GM21717 (cell line): Measurements from ENCODE around the gene DIAPH2.
"Not testable (repeated sequence)": the region's sequence is repeated elsewhere in the genome, so short reads cannot be mapped to it uniquely, and the experiment has no call there.

Experiments used
- ATAC-seq: cut with Tn5 transposase; IDR thresholded peaks from one replicate; pipeline ENCODE4 v1.9.1; 2021; ENCODE audit warnings: mild to moderate bottlenecking, moderate library complexity; ENCODE audit not compliant: unreplicated experiment

DIAPH2 gene

GRCh38 chrX:96820935-96821334 lies 136.3 kb downstream of the DIAPH2 start:
- ATAC-seq: no peak

DNA sequence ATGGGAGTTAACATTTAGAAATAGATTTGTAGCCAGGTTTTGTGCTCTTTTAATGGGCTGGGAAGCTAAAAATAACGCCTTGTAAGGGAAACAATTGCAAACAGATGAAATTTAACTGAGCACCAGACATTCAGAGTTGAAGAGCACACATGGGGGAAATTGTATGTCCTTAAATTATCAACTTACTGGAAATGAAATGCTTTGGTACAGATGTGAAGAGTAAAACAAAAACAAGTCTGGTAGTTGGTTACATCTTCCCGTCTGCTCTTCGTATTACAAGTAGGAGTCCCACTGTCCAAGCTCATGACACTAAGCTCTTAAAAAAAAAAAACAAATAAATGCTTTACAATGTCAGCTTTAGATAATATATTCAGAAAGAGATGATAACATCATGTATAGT lies 139.5 kb downstream of the DIAPH2 start:
- no peak for ATAC-seq

DNA sequence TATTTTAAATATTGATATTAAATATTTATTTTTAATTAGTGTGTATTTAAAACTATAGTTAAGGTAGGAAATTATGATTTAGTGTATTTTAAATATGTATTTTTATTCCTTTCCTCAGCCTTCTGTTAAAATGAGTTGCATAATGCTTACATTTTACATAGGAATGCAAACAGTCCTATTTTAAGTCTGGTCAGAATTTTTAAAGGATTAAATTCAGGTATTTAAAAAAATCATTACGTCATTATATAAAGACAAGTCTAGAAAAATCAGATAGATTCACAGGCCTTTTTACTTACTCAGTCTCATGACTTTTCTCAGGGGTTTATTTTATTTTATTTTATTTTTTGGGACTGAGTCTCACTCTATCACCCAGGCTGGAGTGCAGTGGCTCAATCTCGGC lies 148.7 kb downstream of the DIAPH2 start:
- ATAC-seq: no peak

DNA sequence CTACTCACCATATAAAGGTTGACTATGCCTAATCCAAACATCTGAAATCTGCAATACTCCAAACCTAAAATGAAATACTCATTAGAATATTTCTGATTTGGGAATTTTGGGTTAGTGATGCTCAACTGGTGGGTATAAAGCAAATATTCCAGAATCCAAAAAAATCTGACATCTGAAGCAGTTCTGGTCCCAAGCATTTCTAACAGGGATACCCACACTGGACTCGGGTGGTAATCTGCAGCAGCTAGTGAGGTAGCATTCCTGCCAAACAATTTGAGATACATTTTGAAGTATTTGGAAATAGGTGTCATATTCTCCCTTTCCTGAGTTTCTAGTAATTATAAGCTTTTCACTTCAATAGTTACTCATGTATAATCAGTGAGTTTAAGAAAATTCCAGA lies 149.5 kb downstream of the DIAPH2 start:
- ATAC-seq: no peak

GRCh38 chrX:96835660-96836289 lies 151.1 kb downstream of the DIAPH2 start:
- peak; percentile 81 for ATAC-seq

- no peak for ATAC-seq
Measured at GRCh38 chrX:96837808-96838207, 153.2 kb downstream of the DIAPH2 start.

DNA sequence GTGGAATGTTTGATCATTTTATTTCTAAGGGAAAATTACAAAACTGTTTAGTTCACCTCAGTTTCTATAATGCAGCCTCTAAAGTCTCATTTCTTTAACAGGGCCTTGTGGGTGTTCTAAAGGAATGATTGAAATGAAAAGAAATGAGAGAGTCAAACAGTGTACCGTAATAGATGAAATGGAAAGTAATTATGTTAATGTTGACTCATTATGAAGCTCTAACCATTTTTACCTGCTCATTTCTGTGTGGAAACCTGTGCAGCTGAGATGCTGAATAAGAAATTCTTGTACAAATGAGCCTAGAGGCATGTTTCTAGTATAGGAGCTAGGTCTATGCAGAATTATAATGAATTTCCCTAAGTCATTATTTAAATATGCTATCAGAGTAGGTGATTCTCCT lies 153.9 kb downstream of the DIAPH2 start:
- ATAC-seq: no peak

DNA sequence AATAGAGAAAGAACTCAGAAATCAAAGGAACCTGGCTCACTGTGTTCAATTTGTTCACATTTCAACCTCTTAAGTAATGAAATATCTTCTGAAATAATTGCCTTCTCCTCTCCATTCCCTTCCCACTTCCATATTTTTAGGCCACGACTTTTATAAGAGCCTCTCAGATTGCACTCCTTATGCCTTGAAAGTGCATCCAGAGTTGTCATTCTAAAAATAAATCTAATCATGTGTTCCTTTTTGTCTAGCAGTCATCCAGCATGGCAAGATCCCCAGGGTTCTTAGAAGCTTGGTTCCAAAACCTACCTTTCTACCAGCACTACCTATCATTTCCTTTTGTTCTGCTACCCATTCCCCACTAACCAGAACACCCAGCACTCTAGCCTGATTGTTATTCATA lies 156.7 kb downstream of the DIAPH2 start:
- no peak for ATAC-seq

DNA sequence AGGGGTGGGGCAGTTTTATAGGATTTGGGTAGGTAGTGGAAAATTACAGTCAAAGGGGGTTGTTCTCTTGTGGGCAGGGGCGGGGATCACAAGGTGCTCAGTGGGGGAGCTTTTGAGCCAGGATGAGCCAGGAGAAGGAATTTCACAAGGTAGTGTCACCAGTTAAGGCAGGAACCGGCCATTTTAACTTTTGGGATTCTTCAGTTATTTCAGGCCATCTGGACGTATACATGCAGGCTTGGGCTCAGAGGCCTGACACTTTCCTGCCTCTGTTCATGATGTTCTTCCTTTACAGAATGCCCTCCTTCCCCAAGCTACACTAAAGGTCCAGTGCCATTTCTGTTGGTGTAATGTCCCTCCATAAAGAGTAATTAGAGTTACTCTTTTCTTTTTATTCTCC lies 157.2 kb downstream of the DIAPH2 start:
- ATAC-seq: not testable (repeated sequence)

DNA sequence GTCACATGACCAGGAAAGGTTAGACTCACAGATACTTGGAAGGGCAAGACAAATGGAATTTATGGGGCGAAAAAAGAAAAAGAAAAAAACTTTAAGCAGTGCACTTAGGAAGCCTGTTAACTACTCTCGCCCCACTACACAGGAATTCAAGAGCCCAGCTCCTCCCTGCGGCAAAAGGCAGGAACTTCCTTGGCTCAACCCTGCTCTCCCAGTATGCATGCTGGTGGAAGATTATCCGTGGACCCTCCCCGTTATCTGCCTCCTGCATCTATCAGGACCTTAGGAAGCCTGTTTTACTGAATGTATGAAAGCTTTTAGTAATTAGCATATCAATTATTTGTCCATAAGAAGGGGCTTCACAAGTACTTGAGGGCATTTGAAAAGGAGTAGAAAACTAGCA lies 158.9 kb downstream of the DIAPH2 start:
- no peak for ATAC-seq

GRCh38 chrX:96846841-96847240 lies 162.2 kb downstream of the DIAPH2 start:
- ATAC-seq: no peak

GRCh38 chrX:96859422-96859821 lies 174.8 kb downstream of the DIAPH2 start:
- ATAC-seq: not testable (repeated sequence)

DNA sequence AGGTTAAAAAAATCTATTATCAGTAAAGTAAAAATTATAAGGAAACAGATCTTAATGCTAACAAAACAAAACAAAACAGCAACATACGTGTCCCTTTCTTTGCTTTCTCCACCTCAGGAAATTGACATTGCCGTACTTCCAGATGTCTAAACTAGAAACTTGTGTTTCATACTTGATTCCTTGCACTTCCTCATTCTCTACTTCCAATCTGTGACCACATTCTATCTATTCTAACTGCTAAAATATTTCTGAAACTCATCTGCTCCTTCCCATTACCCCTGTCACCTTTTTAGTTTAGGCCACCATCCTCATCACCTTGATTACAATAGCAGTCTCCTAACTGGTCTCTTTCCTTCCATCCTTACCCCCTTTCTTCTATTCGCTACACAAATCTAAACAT lies 176.6 kb downstream of the DIAPH2 start:
- ATAC-seq: peak; percentile 71

- ATAC-seq: peak; percentile 39
Measured at GRCh38 chrX:96861661-96862060, 177.0 kb downstream of the DIAPH2 start.

GRCh38 chrX:96883608-96884007 lies 199.0 kb downstream of the DIAPH2 start, which contains the start of gene RPA4:
Gene RPA4, plus strand, starts transcription at chrX:96883908. Its CDS starts 403 bp downstream, at chrX:96884311.
- no peak for ATAC-seq

GRCh38 chrX:96884027-96884426 lies 199.4 kb downstream of the DIAPH2 start:
- no peak for ATAC-seq

- ATAC-seq: no peak
Measured at GRCh38 chrX:96889726-96890125, 205.1 kb downstream of the DIAPH2 start.

GRCh38 chrX:96906741-96907140 lies 222.1 kb downstream of the DIAPH2 start:
- ATAC-seq: no peak

DNA sequence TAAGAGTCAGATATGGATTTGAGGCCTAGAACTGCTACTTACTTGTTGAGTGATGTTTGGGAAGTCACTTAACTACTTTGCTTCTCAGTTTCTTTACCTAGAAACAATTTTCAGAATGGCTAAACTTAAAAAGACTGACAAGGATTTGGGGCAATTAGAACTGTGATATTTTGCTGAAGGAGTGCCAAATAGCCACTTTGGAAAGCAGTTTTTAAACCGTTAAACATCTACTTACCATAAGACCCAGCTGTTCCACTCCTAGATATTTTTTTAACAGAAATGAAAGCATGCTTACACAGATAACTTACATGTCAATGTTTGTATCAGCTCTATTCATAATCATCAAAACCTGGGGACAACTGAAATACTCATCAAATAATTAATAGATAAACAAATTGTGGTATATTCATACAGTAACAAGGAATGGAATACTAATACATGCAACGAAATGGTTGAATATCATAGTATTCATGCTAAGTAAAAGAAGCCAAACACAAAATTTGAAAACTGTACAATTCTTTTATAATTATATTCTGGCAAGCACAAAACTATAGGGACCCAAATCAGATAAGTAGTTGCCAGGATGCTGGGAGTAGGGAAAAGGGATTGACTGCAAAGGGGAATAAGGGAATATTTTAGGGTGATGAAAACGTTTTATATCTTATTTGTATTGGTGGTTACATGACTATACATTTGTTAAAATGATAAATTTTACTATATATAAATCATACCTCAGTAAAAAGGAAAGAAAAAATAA lies 223.1 kb downstream of the DIAPH2 start:
- ATAC-seq: no peak

DNA sequence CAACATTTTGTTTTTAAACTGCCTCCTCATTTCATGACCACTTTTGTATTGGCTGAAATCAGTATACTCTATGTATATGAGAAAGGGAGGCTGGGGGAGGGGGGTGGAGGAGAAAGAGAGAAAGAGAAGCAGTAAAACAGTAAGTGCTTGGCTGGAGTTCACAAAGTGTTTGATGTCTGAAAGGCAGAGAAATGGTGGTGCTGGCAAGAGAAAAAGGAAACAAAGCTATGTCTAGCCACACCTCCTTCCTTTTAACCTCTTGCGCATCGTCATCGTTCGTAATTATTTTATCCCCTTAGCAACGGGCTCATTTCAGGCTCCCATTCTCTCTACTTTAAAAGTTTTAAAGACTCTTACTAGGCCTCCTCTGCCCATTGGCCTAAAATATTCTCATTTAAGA lies 224.6 kb downstream of the DIAPH2 start:
- no peak for ATAC-seq

DNA sequence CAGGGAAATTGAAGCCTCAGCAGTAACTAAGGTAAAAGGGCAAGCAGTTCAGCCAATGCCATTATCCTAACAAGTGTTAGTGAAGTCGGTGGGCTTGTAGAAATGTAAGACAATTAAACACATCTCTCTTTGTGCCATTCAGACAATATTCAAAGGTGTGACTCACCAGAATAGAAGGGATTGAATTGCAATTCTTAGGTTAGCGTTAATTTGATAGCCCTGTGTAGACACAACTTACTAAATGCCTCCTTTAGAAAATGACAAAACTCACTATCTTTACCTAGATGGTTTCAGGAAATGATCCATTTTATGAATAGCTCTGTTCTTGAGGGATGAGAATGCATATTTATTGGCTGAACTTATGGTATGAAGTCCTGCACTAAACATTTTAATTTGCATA lies 234.2 kb downstream of the DIAPH2 start:
- no peak for ATAC-seq

DNA sequence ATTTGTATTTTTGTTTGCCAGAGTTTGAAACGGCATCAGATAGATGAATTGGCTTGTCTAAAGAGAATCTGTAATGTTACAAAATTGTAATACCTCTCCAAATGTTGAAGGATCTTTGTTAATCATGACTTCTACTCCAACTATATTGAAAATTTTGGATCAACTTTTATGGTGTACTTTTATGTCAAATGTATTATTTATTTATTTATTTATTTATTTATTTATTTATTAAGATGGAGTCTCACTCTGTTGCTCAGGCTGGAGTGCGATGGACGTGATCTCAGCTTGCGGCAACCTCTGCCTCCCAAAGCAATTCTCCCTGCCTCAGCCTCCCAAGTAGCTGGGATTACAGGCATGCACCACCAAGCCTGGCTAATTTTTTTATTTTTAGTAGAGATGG lies 235.0 kb downstream of the DIAPH2 start:
- no peak for ATAC-seq

- no peak for ATAC-seq
Measured at GRCh38 chrX:96924581-96924980, 239.9 kb downstream of the DIAPH2 start.
